Left ventricle myocardium inferior (tissue), 1 donor: ENCODE measurements around the gene CHST10. TPM values are rescaled to one million over a fixed set of nuclear protein-coding genes. Genes with fewer than 3 reads are reported as not detected.

Source experiments
- DNase-seq: peaks from one replicate; pipeline ENCODE4 v3.0.0-alpha.2; 2020
- H3K27ac ChIP-seq: fragments of 200-600 bp; replicated peaks from 2 replicates; pipeline ENCODE4 v1.8.0; 2021
- H3K27me3 ChIP-seq: fragments of 200-600 bp; 2 replicates; pipeline ENCODE4 v1.8.0; 2021; ENCODE audit warnings: low read depth
- H3K36me3 ChIP-seq: fragments of 200-600 bp; 2 replicates; pipeline ENCODE4 v1.8.0; 2021
- H3K4me1 ChIP-seq: fragments of 200-600 bp; 2 replicates; pipeline ENCODE4 v1.8.0; 2021
- H3K4me3 ChIP-seq: fragments of 200-600 bp; 2 replicates; pipeline ENCODE4 v1.8.0; 2021; ENCODE audit warnings: mild to moderate bottlenecking, moderate library complexity
- H3K9me3 ChIP-seq: fragments of 200-600 bp; replicated peaks from 2 replicates; pipeline ENCODE4 v1.8.0; 2021
- CTCF ChIP-seq: fragments of 200-600 bp; IDR thresholded peaks from 2 replicates; pipeline ENCODE4 v1.8.0; 2021; ENCODE audit warnings: antibody characterized with exemption, mild to moderate bottlenecking, borderline replicate concordance
- intact Hi-C: fragments of 100-400 bp; cut with micrococcal nuclease; formaldehyde crosslinking; loops from one replicate; pipeline ENCODE4 v1.11.0; 2022
- total RNA-seq: library from RNA; stranded (reverse); fragmentation: NEBNext Ultra II Directional; extraction: Animal tissue kit (Norgen Biotek cat#: 25700); gene quantifications from one replicate; pipeline ENCODE4 v1.2.1, GENCODE V29; 2021
- donor health status: DM: no; HTN: yes; CAD: no; lungs with severe emphysema.

Gene CHST10
- total RNA-seq, 1 donor from 2014 or later = 11.6 TPM

DNA sequence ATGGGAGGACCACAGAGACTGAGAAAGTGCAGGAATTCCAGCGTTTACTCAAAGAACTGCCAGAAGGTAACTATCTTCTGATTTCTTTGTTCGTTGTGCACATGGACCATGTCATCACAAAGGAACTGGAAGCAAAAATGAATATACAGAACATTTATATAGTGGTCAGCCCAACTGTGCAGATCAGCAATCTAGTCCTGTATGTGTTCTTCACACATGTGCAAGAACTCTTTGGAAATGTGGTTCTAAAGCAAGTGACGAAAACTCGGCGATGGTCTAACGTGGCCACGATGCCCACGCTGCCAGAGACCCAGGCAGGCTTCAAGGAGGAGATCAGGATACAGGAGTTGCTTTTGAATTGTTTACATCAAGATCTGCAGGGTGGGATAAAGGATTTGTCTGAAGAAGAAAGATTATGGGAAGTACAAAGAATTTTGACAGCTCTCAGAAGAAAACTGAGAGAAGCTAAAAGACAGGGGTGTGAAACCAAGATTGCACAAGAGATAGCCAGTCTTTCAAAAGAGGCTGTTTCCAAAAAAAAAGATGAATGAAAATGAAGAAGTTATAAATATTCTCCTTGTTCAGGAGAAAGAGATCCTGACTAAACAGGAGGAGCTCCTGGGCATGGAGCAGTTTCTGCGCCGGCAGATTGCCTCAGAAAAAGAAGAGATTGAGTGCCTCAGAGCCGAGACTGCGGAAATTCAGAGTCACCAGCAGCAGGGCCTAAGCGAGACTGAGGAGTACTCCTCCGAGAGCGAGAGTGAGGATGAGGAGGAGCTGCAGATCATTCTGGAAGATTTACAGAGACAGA, 8.3 kb upstream of the CHST10 start:
- intact Hi-C loops = no loop called here
- no peak overlapping the region for H3K4me3 ChIP-seq
- H3K9me3 ChIP-seq = peaks cover 8% of the 10 kb centered on the region
- no peaks in the 10 kb centered on the region for H3K4me1 ChIP-seq
- no peak for TF ChIP-seq CTCF
- DNase-seq = no peak
- no peak overlapping the region for H3K27ac ChIP-seq
- H3K27me3 ChIP-seq = no peaks in the 10 kb centered on the region
- no peaks in the 10 kb centered on the region for H3K36me3 ChIP-seq

- TF ChIP-seq CTCF = no peak
- intact Hi-C loops = no loop called here
- Histone ChIP-seq H3K4me3 (no peak overlapping the region), H3K27ac (no peak overlapping the region), H3K9me3 (peaks cover 1% of the 10 kb centered on the region), H3K36me3 (no peaks in the 10 kb centered on the region), H3K4me1 (no peaks in the 10 kb centered on the region), H3K27me3 (no peaks in the 10 kb centered on the region)
- DNase-seq = no peak
Observed at GRCh38 chr2:100425107-100425506, 7.6 kb upstream of the CHST10 start.

GRCh38 chr2:100424277-100424875, 6.9 kb upstream of the CHST10 start:
- Histone ChIP-seq H3K4me1 (no peaks in the 10 kb centered on the region), H3K27ac (no peak overlapping the region), H3K9me3 (no peaks in the 10 kb centered on the region), H3K27me3 (no peaks in the 10 kb centered on the region), H3K4me3 (no peak overlapping the region), H3K36me3 (no peaks in the 10 kb centered on the region)
- no peak for DNase-seq
- intact Hi-C loops = no loop called here
- TF ChIP-seq CTCF = no peak

GRCh38 chr2:100423631-100424030, 6.2 kb upstream of the CHST10 start:
- intact Hi-C loops = no loop called here
- H3K36me3 ChIP-seq = no peaks in the 10 kb centered on the region

More at GRCh38 chr2:100423631-100424030, 6.2 kb upstream of the CHST10 start:
- H3K27ac ChIP-seq = no peak overlapping the region
- no peak for TF ChIP-seq CTCF
- no peaks in the 10 kb centered on the region for H3K9me3 ChIP-seq
- no peaks in the 10 kb centered on the region for H3K27me3 ChIP-seq
- H3K4me3 ChIP-seq = no peak overlapping the region
- H3K4me1 ChIP-seq = no peaks in the 10 kb centered on the region
- DNase-seq = no peak
